T-helper 2 cell treated with Interferon-gamma antibody and Interleukin-4, amounts not matched to agents 100 ng/mL and 5 ng/mL, for 36 hours (primary cell): ENCODE measurements around the gene PPME1. TPM values are rescaled to one million over a fixed set of nuclear protein-coding genes. Genes with fewer than 3 reads are reported as not detected.

ENCODE experiments used
- intact Hi-C: fragments of 100-400 bp; cut with micrococcal nuclease; formaldehyde crosslinking; loops from one replicate; pipeline ENCODE4 v1.15.1; 2023
- total RNA-seq: library from RNA; stranded (reverse); gene quantifications from 2 replicates; pipeline ENCODE4 v1.2.3, GENCODE V29; 2022

Gene PPME1
- total RNA-seq, 1 donor from 2014 or later = 29.7 TPM

DNA sequence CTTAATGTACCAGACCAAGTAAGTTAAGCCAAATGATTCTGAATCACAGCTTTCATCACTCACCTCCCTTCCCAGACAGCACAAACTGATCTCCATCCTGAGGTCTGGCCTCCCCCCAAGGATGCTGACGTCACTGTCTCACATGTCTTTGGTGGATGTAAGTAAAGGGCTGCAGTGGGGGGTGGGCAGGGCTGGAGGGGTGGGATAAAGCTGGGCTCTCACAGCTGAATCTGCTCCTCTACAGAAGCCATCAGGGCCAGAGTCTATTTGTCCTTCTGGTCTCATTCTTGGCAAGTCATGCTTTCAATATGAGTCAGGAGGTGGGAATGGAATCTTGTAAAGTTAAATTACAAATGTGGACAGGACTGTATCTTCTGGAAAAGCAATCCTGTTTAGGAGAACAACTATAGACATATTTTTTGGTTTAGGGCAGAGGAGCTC is 107.7 kb downstream of the PPME1 start:
- intact Hi-C loops = no loop called here

DNA sequence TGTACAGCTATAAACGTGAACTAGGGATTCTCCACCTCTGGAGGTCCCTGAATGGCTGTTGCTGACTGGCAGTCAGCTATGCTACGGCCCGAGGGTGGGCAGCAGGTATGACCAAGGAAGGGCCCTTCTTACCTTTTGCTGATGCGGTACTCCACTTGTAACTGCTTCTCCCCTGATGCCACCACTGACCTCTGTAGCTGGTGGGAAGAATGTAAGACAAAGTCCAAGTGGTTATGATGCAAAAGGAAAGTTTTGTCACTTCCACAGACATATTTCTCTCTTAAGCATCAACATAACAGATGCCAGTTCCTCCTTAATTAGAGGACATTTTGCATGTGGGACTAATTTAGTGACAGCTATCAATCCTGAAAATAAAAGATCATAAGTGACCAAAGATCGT is 108.2 kb downstream of the PPME1 start:
- intact Hi-C loops = no loop called here

- intact Hi-C loops = no loop called here
Measured at GRCh38 chr11:74280494-74280893, 109.4 kb downstream of the PPME1 start.

- intact Hi-C loops = no loop called here
Measured at GRCh38 chr11:74282421-74282820, 111.3 kb downstream of the PPME1 start.

- intact Hi-C loops = no loop called here
Measured at GRCh38 chr11:74282914-74283371, 111.9 kb downstream of the PPME1 start.

DNA sequence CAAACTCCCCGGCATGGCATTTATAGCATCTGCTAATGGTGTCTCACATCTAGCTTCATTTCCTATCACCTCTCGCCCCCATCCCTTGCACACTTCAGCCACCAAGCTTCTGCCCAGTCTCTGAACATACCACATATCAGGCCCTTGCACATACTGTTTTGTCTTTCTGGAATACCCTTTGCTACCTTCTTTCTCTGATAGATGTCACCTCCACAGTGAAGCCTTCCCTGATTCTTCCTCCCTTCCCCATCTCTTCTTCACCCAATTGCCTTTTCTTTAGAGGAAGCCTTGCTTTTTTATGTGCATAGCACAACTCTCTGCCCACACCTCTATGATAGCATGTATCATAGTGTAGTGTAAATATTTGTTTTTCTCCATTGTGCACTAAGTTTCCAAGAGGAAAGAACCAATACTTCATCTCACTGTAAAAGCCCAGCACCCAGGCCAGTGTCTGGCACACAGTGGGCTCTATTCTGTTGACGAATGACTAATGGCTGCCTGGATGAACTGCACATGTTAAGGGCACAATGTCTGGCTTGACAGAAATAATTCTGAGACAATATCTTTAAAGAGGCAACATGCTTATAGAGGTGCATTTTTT is 112.6 kb downstream of the PPME1 start:
- intact Hi-C loops = no loop called here

GRCh38 chr11:74284466-74284865 is 113.4 kb downstream of the PPME1 start:
- intact Hi-C loops = no loop called here

DNA sequence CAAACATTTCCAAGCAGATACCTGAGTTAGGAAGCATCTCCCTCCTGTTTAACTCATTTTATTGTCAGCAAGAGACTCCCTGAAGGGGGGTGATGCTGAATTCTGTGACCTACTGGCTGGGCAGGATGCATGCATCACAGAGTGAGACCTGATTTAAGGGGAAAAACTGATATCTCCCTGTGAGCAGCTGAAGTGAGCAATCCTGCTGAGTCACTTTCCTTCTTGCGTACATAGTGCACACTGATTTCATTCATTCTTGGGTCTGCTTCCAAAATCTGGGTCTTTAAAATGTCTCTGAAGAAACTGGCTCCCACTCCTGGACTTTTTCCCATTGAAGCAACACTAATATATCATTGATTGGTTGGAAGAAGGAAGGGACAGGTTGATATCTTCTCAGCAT is 117.1 kb downstream of the PPME1 start:
- intact Hi-C loops = no loop called here

- intact Hi-C loops = no loop called here
Measured at GRCh38 chr11:74288911-74289310, 117.8 kb downstream of the PPME1 start.

DNA sequence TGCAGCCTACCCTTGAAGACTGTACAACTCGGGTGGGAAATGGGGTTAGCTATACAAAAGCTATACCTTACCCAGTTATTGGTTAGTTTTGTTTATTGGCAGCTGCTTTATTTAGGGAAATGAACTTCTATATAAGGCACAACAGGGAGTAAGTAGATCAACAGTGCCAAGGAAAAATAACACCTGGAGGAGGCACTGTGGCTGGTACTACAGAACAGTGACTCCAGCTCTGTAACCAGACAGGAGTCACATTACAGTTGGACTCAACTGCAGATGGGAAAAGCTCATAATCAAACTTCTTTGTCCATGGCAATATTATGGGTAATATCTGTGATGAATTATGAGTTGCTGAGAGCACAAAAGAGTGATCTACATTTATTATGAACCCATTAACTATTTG is 126.4 kb downstream of the PPME1 start:
- intact Hi-C loops = no loop called here

GRCh38 chr11:74299015-74299414 is 127.9 kb downstream of the PPME1 start:
- intact Hi-C loops = no loop called here

Other genes with a start within 250 kb of the PPME1 start
- gene DNAJB13, start 220.3 kb upstream of the PPME1 start, total RNA-seq = 0.14 and 0.57 TPM in 2 replicates
- gene UCP2, start 188.4 kb upstream of the PPME1 start, total RNA-seq = 338 TPM in 2 replicates
- 2.7 and 3.6 TPM in 2 replicates for gene UCP3, start 162.2 kb upstream of the PPME1 start, total RNA-seq
- 41.1 and 45.5 TPM in 2 replicates for gene C2CD3, start 287 bp upstream of the PPME1 start, total RNA-seq
- gene P4HA3, start 140.4 kb downstream of the PPME1 start, total RNA-seq = not detected in 2 replicates
- gene PGM2L1, start 227.1 kb downstream of the PPME1 start, total RNA-seq = 8.5 and 11.4 TPM in 2 replicates